Activated CD8-positive, alpha-beta T cell treated with anti-CD3 and anti-CD28 coated beads for 36 hours (primary cell): ENCODE data around the gene CCDC50. TPM values are rescaled to one million over a fixed set of nuclear protein-coding genes. Genes with fewer than 3 reads are reported as not detected.

ENCODE experiments used
- ATAC-seq: fragments of 200-7000 bp; cut with Tn5 transposase; one replicate; pipeline ENCODE4 v1.10.0; 2021; ENCODE audit warnings: mild to moderate bottlenecking, moderate library complexity
- CTCF ChIA-PET: fragments of 350-600 bp; sonication (Branson Sonifier 250); formaldehyde crosslinking; loops from one replicate; lab custom pipeline; 2021; ENCODE audit warnings: antibody characterized with exemption; lab: Charles Lee
- POLR2A ChIA-PET: fragments of 350-600 bp; sonication (Branson Sonifier 250); formaldehyde crosslinking; loops from one replicate; lab custom pipeline; 2021; ENCODE audit warnings: antibody characterized with exemption; lab: Charles Lee
- DNase-seq: peaks from one replicate; pipeline ENCODE4 v3.0.0-alpha.2; 2020
- H3K27ac Mint-ChIP-seq: one replicate; pipeline ENCODE4 v1.8.0; 2021; ENCODE audit warnings: mild to moderate bottlenecking, mixed read lengths
- H3K27me3 Mint-ChIP-seq: one replicate; pipeline ENCODE4 v1.8.0; 2021; ENCODE audit warnings: mixed read lengths
- H3K36me3 Mint-ChIP-seq: one replicate; pipeline ENCODE4 v1.8.0; 2021; ENCODE audit warnings: low read depth, mixed read lengths
- H3K4me1 Mint-ChIP-seq: one replicate; pipeline ENCODE4 v1.8.0; 2021; ENCODE audit warnings: low read depth, mixed read lengths
- H3K4me3 Mint-ChIP-seq: one replicate; pipeline ENCODE4 v1.8.0; 2021; ENCODE audit warnings: mild to moderate bottlenecking, moderate library complexity, mixed read lengths
- H3K9me3 Mint-ChIP-seq: one replicate; pipeline ENCODE4 v1.8.0; 2021; ENCODE audit warnings: mixed read lengths
- CTCF ChIP-seq: fragments of 200-600 bp; IDR thresholded peaks from one replicate; pipeline ENCODE4 v1.8.0; 2022; ENCODE audit warnings: antibody characterized with exemption, mild to moderate bottlenecking
- intact Hi-C: fragments of 100-400 bp; cut with micrococcal nuclease; formaldehyde crosslinking; loops from one replicate; pipeline ENCODE4 v1.10.0; 2022
- total RNA-seq, 2 experiments: library from RNA; stranded (reverse); gene quantifications; one replicate each; pipeline ENCODE4 v1.2.3, GENCODE V29; 2021

CCDC50 gene
- total RNA-seq, 2 experiments from 2014 or later, result 7.3 to 7.6 TPM

- H3K4me1 Mint-ChIP-seq, result no peaks in the 10 kb centered on the region
- no peaks in the 10 kb centered on the region for H3K9me3 Mint-ChIP-seq
- H3K4me3 Mint-ChIP-seq, result no peak overlapping the region
- intact Hi-C loops, result no loop called here
- H3K36me3 Mint-ChIP-seq, result no peaks in the 10 kb centered on the region
- H3K27ac Mint-ChIP-seq, result no peak overlapping the region
- no peaks in the 10 kb centered on the region for H3K27me3 Mint-ChIP-seq
- ATAC-seq (no peak), DNase-seq (no peak)
- ChIA-PET CTCF (no interaction called here), POLR2A (no interaction called here)
- no peak for TF ChIP-seq CTCF
These were observed 25.6 kb upstream of the CCDC50 start for GRCh38 chr3:191303596-191303995.

- Mint-ChIP-seq H3K4me1 (no peaks in the 10 kb centered on the region), H3K4me3 (no peak overlapping the region), H3K9me3 (no peaks in the 10 kb centered on the region), H3K36me3 (no peaks in the 10 kb centered on the region), H3K27ac (no peak overlapping the region), H3K27me3 (no peaks in the 10 kb centered on the region)
- ChIA-PET POLR2A (no interaction called here), CTCF (no interaction called here)
- ATAC-seq, result no peak
- intact Hi-C loops, result no loop called here
- DNase-seq, result no peak
- TF ChIP-seq CTCF, result no peak
These were observed 22.8 kb upstream of the CCDC50 start for GRCh38 chr3:191306428-191306827.

- DNase-seq, result no peak
- CTCF ChIA-PET, result no interaction called here
- H3K27me3 Mint-ChIP-seq, result no peaks in the 10 kb centered on the region
- no peak for TF ChIP-seq CTCF
- no peaks in the 10 kb centered on the region for H3K36me3 Mint-ChIP-seq
- ATAC-seq, result no peak
- POLR2A ChIA-PET, result no interaction called here
- no peaks in the 10 kb centered on the region for H3K4me1 Mint-ChIP-seq
- H3K4me3 Mint-ChIP-seq, result no peak overlapping the region
- no peaks in the 10 kb centered on the region for H3K9me3 Mint-ChIP-seq
- no peak overlapping the region for H3K27ac Mint-ChIP-seq
- intact Hi-C loops, result no loop called here
These were observed 21.9 kb upstream of the CCDC50 start for GRCh38 chr3:191307341-191307740.

GRCh38 chr3:191313296-191313695 lies 15.9 kb upstream of the CCDC50 start:
- no peaks in the 10 kb centered on the region for H3K27me3 Mint-ChIP-seq
- no peaks in the 10 kb centered on the region for H3K4me1 Mint-ChIP-seq
- H3K36me3 Mint-ChIP-seq, result no peaks in the 10 kb centered on the region
- no peaks in the 10 kb centered on the region for H3K9me3 Mint-ChIP-seq
- ATAC-seq (no peak), DNase-seq (no peak)
- no peak overlapping the region for H3K27ac Mint-ChIP-seq
- ChIA-PET CTCF (no interaction called here), POLR2A (no interaction called here)
- TF ChIP-seq CTCF, result no peak
- H3K4me3 Mint-ChIP-seq, result no peak overlapping the region
- intact Hi-C loops, result no loop called here

GRCh38 chr3:191314109-191314728 lies 15.0 kb upstream of the CCDC50 start:
- ChIA-PET CTCF (no interaction called here), POLR2A (interaction anchor here (0.8 kb wide), 1 partner anchor 19 kb away, joined by 4 read pairs; no protein-coding TSS in a partner anchor)
- TF ChIP-seq CTCF, result no peak
- no peaks in the 10 kb centered on the region for H3K4me1 Mint-ChIP-seq
- intact Hi-C loops, result no loop called here
- H3K4me3 Mint-ChIP-seq, result no peak overlapping the region
- no peaks in the 10 kb centered on the region for H3K36me3 Mint-ChIP-seq
- DNase-seq (no peak), ATAC-seq (no peak)
- H3K27ac Mint-ChIP-seq, result no peak overlapping the region
- no peaks in the 10 kb centered on the region for H3K27me3 Mint-ChIP-seq
- no peaks in the 10 kb centered on the region for H3K9me3 Mint-ChIP-seq
